WI38 (cell line): ENCODE results near the gene RBMS3.

ENCODE experiments used
- H3K4me3 ChIP-seq: 2 replicates; pipeline ENCODE4 v1.5.1; 2011; ENCODE audit warnings: low read depth, mild to moderate bottlenecking, control low read depth, low read length
- CTCF ChIP-seq: IDR thresholded peaks from 2 replicates; pipeline ENCODE4 v1.5.1; 2012; ENCODE audit warnings: low read depth, mild to moderate bottlenecking, control low read depth, low read length

Gene RBMS3

DNA sequence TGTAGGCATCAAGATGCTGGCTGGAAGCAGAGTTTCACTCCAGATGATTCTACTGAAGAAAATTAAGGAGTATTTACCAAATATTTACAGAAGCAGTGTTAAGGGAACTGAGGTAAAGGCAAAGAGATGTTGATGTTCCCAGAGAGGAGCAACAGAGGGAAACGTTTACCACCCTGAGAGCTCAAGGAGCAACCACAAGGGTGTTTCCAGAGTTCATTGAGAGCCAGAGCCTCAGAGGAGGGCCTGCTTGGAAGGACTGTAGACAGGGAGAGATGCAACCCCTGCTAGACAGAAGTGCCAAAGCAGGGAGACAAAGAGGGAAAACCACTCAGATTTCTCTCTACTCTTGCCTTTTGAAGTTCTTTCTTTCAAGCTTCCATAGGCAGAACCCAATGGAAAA lies 474.5 kb downstream of the RBMS3 start:
- TF ChIP-seq CTCF: no peak
- no peak overlapping the region for H3K4me3 ChIP-seq

DNA sequence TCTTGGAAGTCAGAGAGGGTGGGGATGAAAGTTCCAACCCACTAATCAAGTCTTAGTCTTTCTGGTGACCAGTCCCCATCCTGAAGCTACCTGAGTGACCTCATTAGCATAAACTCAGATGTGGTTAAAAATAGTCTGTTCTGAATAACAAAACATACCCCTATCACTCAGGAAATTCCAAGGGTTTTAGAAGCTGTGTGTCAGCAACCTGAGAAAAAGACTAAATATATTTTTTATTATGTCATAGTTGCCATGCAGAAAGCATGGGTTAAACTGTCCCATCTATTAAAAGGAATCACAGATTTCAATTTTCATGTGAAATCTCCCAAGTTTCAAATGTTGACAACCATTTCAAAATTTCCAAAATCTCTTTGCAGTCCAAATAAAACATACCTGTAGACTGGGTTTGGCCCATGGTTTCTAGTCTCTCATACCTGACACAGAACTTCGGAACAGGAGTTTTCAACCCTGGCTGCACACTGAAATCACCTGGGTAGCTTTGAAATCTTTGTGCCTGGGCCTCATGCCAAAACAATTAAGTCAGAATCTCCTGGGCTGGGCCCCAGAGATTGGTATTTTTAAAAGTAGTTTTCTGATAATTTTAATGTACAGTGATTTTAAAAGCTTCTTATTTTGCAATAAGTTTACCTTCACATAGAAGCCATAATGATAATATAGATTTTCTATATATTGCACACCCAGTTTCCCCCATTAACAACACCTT lies 476.3 kb downstream of the RBMS3 start:
- TF ChIP-seq CTCF: no peak
- H3K4me3 ChIP-seq: no peak overlapping the region

- H3K4me3 ChIP-seq: no peak overlapping the region
- no peak for TF ChIP-seq CTCF
Measured at GRCh38 chr3:29758108-29758433, 477.2 kb downstream of the RBMS3 start.

GRCh38 chr3:29758434-29759322 lies 477.8 kb downstream of the RBMS3 start:
- TF ChIP-seq CTCF: no peak
- no peak overlapping the region for H3K4me3 ChIP-seq

DNA sequence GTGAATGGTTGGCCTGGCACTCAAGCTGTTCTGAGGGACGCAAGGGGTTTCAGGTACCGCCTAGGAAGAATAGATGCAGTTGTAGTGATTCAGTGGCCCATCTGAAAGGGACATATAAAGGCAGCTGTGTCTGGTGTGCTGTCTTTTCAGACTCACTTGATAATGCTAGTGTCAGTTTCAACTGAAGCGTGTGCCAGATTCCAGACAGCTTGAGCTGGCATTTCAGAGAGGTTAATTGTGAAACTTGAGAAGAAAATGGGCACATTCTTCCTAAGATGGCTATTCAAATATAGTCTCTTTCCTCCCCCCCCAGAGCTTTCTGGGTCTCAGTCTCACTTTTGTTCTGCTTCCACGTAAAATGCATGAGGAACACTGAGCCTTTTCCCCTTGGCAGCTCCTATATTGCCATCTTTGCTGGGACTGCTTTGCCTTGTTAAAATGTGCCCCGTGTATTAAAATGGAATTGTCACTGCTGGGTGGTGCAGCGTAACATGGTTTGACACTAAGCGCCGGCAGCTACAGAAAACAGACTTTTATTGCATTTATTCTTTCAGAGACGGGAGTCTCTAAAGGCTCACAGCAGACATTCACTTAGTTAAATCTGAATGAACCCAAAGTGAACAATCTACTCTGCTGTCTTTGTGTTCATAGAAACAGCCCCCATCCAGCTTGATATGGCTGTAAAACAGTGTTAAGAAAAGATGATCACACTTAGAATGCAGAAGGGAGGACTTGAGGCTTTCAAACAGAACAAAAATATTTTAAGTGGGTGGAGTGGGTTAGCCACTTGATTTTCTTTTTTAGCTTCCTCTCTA lies 478.7 kb downstream of the RBMS3 start:
- no peak for TF ChIP-seq CTCF
- H3K4me3 ChIP-seq: no peak overlapping the region

GRCh38 chr3:29760226-29760685 lies 479.4 kb downstream of the RBMS3 start:
- no peak for TF ChIP-seq CTCF
- H3K4me3 ChIP-seq: no peak overlapping the region
